ENCODE data around the gene IGSF10. TPM values are rescaled to one million over a fixed set of nuclear protein-coding genes. Genes with fewer than 3 reads are reported as not detected.

IGSF10 gene
- total and polyA plus RNA-seq, 2 donors (not counting 1 experiment from before 2014, with no cell fraction given) = 0.03 TPM; not detected in 1

DNA sequence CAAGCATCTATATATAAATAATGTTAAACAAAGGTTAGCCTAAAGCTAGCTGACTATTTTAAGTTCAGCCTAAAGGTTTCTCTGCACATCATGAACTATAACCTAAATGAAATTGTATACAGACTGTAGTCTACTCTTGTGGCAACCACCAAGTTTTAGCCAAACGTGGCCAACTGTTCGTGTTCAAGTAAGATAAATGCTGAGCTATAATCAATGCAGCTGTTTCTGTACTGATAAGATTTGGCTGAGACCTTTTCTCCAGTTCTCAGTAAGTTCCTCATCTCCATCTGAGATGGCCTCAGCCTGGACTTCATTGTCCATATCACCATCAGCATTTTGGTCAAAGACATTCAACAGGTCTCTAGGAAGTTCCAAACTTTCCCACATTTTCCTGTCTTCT, 43.7 kb upstream of the IGSF10 start:
- POLR2A ChIA-PET = no interaction called here
- WGBS (ENCODE audit: insufficient coverage) = 87% methylated on average over 2 of the region's 2 CpGs
- no peak overlapping the region for H2AFZ ChIP-seq (ENCODE audit: insufficient read depth, low read depth, low read length, poor library complexity, severe bottlenecking)

DNA sequence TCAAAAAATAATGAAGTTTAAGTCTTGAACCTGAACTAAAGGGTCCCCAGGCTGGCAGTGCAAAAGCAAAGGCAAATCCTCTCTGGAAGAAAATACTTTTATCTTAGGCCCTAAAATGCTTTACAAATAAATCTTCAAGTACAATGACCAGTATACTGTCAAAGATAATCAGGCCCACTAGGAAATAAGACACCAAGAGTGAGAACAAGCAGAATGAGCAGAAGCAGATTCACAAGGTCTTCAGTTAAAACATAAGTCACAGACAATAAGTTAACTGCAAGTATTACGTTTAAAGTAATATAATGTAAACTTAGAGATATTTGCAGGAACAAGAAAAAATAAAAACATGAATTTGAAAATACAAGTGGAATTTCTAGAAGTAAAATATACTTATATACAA, 42.2 kb upstream of the IGSF10 start:
- no peaks in the 10 kb centered on the region for H4K20me1 ChIP-seq (ENCODE audit: control insufficient read depth, insufficient read depth, low read length, poor library complexity, severe bottlenecking)
- ATAC-seq (ENCODE audit: low read depth) (no peak), DNase-seq (no peak)
- H3K27me3 Mint-ChIP-seq = peaks cover 5% of the 10 kb centered on the region
- no peak overlapping the region for H3K4me2 ChIP-seq (replicated peaks; ENCODE audit: low read depth, low read length, poor library complexity, severe bottlenecking)
- H2AFZ ChIP-seq (ENCODE audit: insufficient read depth, low read depth, low read length, poor library complexity, severe bottlenecking) = no peak overlapping the region
- intact Hi-C loops (cut with micrococcal nuclease) = no loop called here
- H3K27ac Mint-ChIP-seq = no peak overlapping the region
- H3K36me3 ChIP-seq (replicated peaks in 1 of 2; ENCODE audit: control extremely low read depth in 1 of 2, control insufficient read depth in 1 of 2, extremely low read depth in 1 of 2, insufficient read depth in 2 of 2, low read length in 1 of 2) = no peaks in the 10 kb centered on the region
- TF ChIP-seq, protein P1, sequence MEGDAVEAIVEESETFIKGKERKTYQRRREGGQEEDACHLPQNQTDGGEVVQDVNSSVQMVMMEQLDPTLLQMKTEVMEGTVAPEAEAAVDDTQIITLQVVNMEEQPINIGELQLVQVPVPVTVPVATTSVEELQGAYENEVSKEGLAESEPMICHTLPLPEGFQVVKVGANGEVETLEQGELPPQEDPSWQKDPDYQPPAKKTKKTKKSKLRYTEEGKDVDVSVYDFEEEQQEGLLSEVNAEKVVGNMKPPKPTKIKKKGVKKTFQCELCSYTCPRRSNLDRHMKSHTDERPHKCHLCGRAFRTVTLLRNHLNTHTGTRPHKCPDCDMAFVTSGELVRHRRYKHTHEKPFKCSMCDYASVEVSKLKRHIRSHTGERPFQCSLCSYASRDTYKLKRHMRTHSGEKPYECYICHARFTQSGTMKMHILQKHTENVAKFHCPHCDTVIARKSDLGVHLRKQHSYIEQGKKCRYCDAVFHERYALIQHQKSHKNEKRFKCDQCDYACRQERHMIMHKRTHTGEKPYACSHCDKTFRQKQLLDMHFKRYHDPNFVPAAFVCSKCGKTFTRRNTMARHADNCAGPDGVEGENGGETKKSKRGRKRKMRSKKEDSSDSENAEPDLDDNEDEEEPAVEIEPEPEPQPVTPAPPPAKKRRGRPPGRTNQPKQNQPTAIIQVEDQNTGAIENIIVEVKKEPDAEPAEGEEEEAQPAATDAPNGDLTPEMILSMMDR (IDR thresholded peaks at IDR 0.05) = no peak
- no peak for TF ChIP-seq EZH2 (IDR thresholded peaks at IDR 0.05; ENCODE audit: borderline replicate concordance, insufficient read depth, low read depth, low read length, poor library complexity, severe bottlenecking)
- no peak overlapping the region for H3K4me3 ChIP-seq (ENCODE audit: control extremely low read depth in 1 of 5, extremely low read depth in 1 of 5, insufficient read depth in 1 of 5, low read depth in 2 of 5, low read length in 4 of 5)
- H3K4me3 Mint-ChIP-seq = no peak overlapping the region
- H3K4me1 Mint-ChIP-seq = no peaks in the 10 kb centered on the region
- H3K79me2 ChIP-seq (ENCODE audit: control insufficient read depth, insufficient read depth, low read length) = no peaks in the 10 kb centered on the region
- ChIA-PET CTCF (no interaction called here), POLR2A (no interaction called here)
- H3K27ac ChIP-seq (ENCODE audit: low read length in 2 of 2) = no peak overlapping the region
- no peaks in the 10 kb centered on the region for H3K9me3 Mint-ChIP-seq (ENCODE audit: insufficient read depth)
- no CpG with 5 or more reads among the region's 1 CpG for WGBS (ENCODE audit: insufficient coverage)
- no peaks in the 10 kb centered on the region for H3K4me1 ChIP-seq (ENCODE audit: control insufficient read depth in 2 of 2, insufficient read depth in 2 of 2, low read length in 2 of 2)
- no peaks in the 10 kb centered on the region for H3K9me3 ChIP-seq (ENCODE audit: control extremely low read depth in 1 of 3, control insufficient read depth in 2 of 3, insufficient read depth in 1 of 3, low read length in 2 of 3)
- H3K9ac ChIP-seq (ENCODE audit: low read length) = no peak overlapping the region
- H3K27me3 ChIP-seq (replicated peaks in 1 of 4; ENCODE audit: control extremely low read depth in 1 of 4, control insufficient read depth in 3 of 4, insufficient read depth in 4 of 4, low read length in 3 of 4) = no peaks in the 10 kb centered on the region

More for the DNA sequence above, 43.7 kb upstream of the IGSF10 start:
- Mint-ChIP-seq H3K27me3 (peaks cover 5% of the 10 kb centered on the region), H3K9me3 (ENCODE audit: insufficient read depth) (no peaks in the 10 kb centered on the region), H3K4me1 (no peaks in the 10 kb centered on the region), H3K4me3 (no peak overlapping the region), H3K27ac (no peak overlapping the region)
- H3K36me3 ChIP-seq (replicated peaks in 1 of 2; ENCODE audit: control extremely low read depth in 1 of 2, control insufficient read depth in 1 of 2, extremely low read depth in 1 of 2, insufficient read depth in 2 of 2, low read length in 1 of 2) = no peaks in the 10 kb centered on the region
- H4K20me1 ChIP-seq (ENCODE audit: control insufficient read depth, insufficient read depth, low read length, poor library complexity, severe bottlenecking) = no peaks in the 10 kb centered on the region
- H3K4me2 ChIP-seq (replicated peaks; ENCODE audit: low read depth, low read length, poor library complexity, severe bottlenecking) = no peak overlapping the region
- intact Hi-C loops (cut with micrococcal nuclease) = no loop called here
- no peaks in the 10 kb centered on the region for H3K4me1 ChIP-seq (ENCODE audit: control insufficient read depth in 2 of 2, insufficient read depth in 2 of 2, low read length in 2 of 2)
- TF ChIP-seq, protein P1 (IDR thresholded peaks at IDR 0.05) = no peak
- no peak for TF ChIP-seq EZH2 (IDR thresholded peaks at IDR 0.05; ENCODE audit: borderline replicate concordance, insufficient read depth, low read depth, low read length, poor library complexity, severe bottlenecking)
- no peak overlapping the region for H3K27ac ChIP-seq (ENCODE audit: low read length in 2 of 2)
- H3K4me3 ChIP-seq (ENCODE audit: control extremely low read depth in 1 of 5, extremely low read depth in 1 of 5, insufficient read depth in 1 of 5, low read depth in 2 of 5, low read length in 4 of 5) = no peak overlapping the region
- H3K9ac ChIP-seq (ENCODE audit: low read length) = no peak overlapping the region
- CTCF ChIA-PET = no interaction called here
- no peaks in the 10 kb centered on the region for H3K79me2 ChIP-seq (ENCODE audit: control insufficient read depth, insufficient read depth, low read length)
- DNase-seq (no peak), ATAC-seq (ENCODE audit: low read depth) (no peak)
- peaks cover 0 to 3% (median 0%) of the 10 kb centered on the region in 3 donors for H3K9me3 ChIP-seq (ENCODE audit: control extremely low read depth in 1 of 3, control insufficient read depth in 2 of 3, insufficient read depth in 1 of 3, low read length in 2 of 3)
- H3K27me3 ChIP-seq (replicated peaks in 1 of 4; ENCODE audit: control extremely low read depth in 1 of 4, control insufficient read depth in 3 of 4, insufficient read depth in 4 of 4, low read length in 3 of 4) = no peaks in the 10 kb centered on the region

Data from B cell (primary cell).